A673 (cell line): Measurements from ENCODE around the gene REG4. TPM values are rescaled to one million over a fixed set of nuclear protein-coding genes. Genes with fewer than 3 reads are reported as not detected.

ENCODE experiments used
- BruUV-seq: library from RNA; stranded (reverse); fragments of 400-500 nt; replicated peaks from 2 replicates; lab custom pipeline; 2021; lab: Mats Ljungman, UMichigan
- CTCF ChIA-PET: fragments of 300-600 bp; sonication (Branson Sonifier 250); formaldehyde crosslinking; loops from one replicate; lab custom pipeline; 2022; ENCODE audit warnings: antibody characterized with exemption; lab: Charles Lee
- POLR2A ChIA-PET: fragments of 300-600 bp; sonication (Branson Sonifier 250); formaldehyde crosslinking; loops from one replicate; lab custom pipeline; 2022; ENCODE audit warnings: antibody characterized with exemption; ENCODE audit not compliant: low non-redundant PET; lab: Charles Lee
- DNase-seq: peaks from one replicate; pipeline ENCODE4 v3.0.0-alpha.2; 2015; ENCODE audit warnings: low spot score
- H3K27ac ChIP-seq: fragments of 200-600 bp; sonication (generic); 2 replicates; pipeline ENCODE4 v1.5.1; 2016; ENCODE audit warnings: mixed run types, low read depth, mild to moderate bottlenecking, mixed read lengths, antibody characterized with exemption, low read length; ENCODE audit not compliant: poor library complexity, severe bottlenecking
- H3K27me3 ChIP-seq: fragments of 200-600 bp; sonication (generic); replicated peaks from 2 replicates; pipeline ENCODE4 v1.6.1; 2017; ENCODE audit warnings: mixed run types, low read depth, mild to moderate bottlenecking, mixed read lengths, antibody characterized with exemption, low read length; ENCODE audit not compliant: insufficient read depth, poor library complexity
- H3K36me3 ChIP-seq: fragments of 200-600 bp; sonication (generic); 2 replicates; pipeline ENCODE4 v1.6.1; 2016; ENCODE audit warnings: mixed run types, mild to moderate bottlenecking, mixed read lengths, antibody characterized with exemption, low read length; ENCODE audit not compliant: insufficient read depth, poor library complexity, severe bottlenecking
- H3K4me1 ChIP-seq: fragments of 200-600 bp; sonication (generic); 2 replicates; pipeline ENCODE4 v1.6.1; 2017; ENCODE audit warnings: mixed run types, mild to moderate bottlenecking, mixed read lengths, antibody characterized with exemption, low read length; ENCODE audit not compliant: insufficient read depth, poor library complexity, severe bottlenecking
- H3K4me3 ChIP-seq: fragments of 200-600 bp; sonication (generic); 2 replicates; pipeline ENCODE4 v1.5.1; 2016; ENCODE audit warnings: low read depth, mixed run types, mild to moderate bottlenecking, mixed read lengths, low read length; ENCODE audit not compliant: poor library complexity, severe bottlenecking
- H3K9me3 ChIP-seq: fragments of 200-600 bp; sonication (generic); 2 replicates; pipeline ENCODE4 v1.6.1; 2016; ENCODE audit warnings: mixed run types, low read depth, mild to moderate bottlenecking, mixed read lengths, antibody characterized with exemption, low read length; ENCODE audit not compliant: poor library complexity, severe bottlenecking
- CTCF ChIP-seq: fragments of 300-800, 200-600 bp; sonication (generic); conservative IDR thresholded peaks from 2 replicates; pipeline ENCODE4 v1.5.1; 2017; ENCODE audit warnings: low read depth, mild to moderate bottlenecking, antibody characterized with exemption, low read length, moderate library complexity, mixed read lengths
- EZH2 ChIP-seq: fragments of 200-600 bp; sonication (generic); IDR thresholded peaks from 2 replicates; pipeline ENCODE4 v1.6.1; 2017; ENCODE audit warnings: borderline replicate concordance, low read depth, mild to moderate bottlenecking, mixed read lengths, antibody characterized with exemption, low read length; ENCODE audit not compliant: poor library complexity, severe bottlenecking
- intact Hi-C: fragments of 100-400 bp; cut with micrococcal nuclease; formaldehyde crosslinking; loops from one replicate; pipeline ENCODE4 v1.10.0; 2022; ENCODE audit not compliant: unreplicated experiment
- total RNA-seq: library from RNA; stranded (reverse); gene quantifications from 2 replicates; pipeline ENCODE4 v1.2.3, GENCODE V29; 2021

REG4 gene
- total RNA-seq, 1 experiment from 2014 or later, result not detected

- CTCF ChIA-PET, result no interaction called here
- Histone ChIP-seq H3K9me3 (no peaks in the 10 kb centered on the region), H3K4me1 (no peaks in the 10 kb centered on the region), H3K27me3 (no peaks in the 10 kb centered on the region), H3K27ac (no peak overlapping the region), H3K4me3 (no peak overlapping the region), H3K36me3 (no peaks in the 10 kb centered on the region)
- no peak for DNase-seq
- no peak for TF ChIP-seq CTCF
- TF ChIP-seq EZH2, result no peak
- intact Hi-C loops, result no loop called here
- POLR2A ChIA-PET, result no interaction called here
- no TSS peak for BruUV-seq
Observed at GRCh38 chr1:119794876-119795240, 16.4 kb downstream of the REG4 start.

- ChIA-PET POLR2A (no interaction called here), CTCF (no interaction called here)
- H3K4me3 ChIP-seq, result no peak overlapping the region
- intact Hi-C loops, result no loop called here
- BruUV-seq, result no TSS peak
- no peaks in the 10 kb centered on the region for H3K36me3 ChIP-seq
- no peaks in the 10 kb centered on the region for H3K4me1 ChIP-seq
- no peaks in the 10 kb centered on the region for H3K27me3 ChIP-seq
- H3K9me3 ChIP-seq, result no peaks in the 10 kb centered on the region
- TF ChIP-seq CTCF, result no peak
- TF ChIP-seq EZH2, result no peak
- DNase-seq, result no peak
- H3K27ac ChIP-seq, result no peak overlapping the region
Observed at GRCh38 chr1:119794230-119794875, 16.9 kb downstream of the REG4 start.

GRCh38 chr1:119791377-119791776, 19.9 kb downstream of the REG4 start:
- no peak for TF ChIP-seq EZH2
- no peak for TF ChIP-seq CTCF
- intact Hi-C loops, result no loop called here
- Histone ChIP-seq H3K9me3 (no peaks in the 10 kb centered on the region), H3K27me3 (peaks cover 4% of the 10 kb centered on the region), H3K4me1 (no peaks in the 10 kb centered on the region), H3K27ac (no peak overlapping the region), H3K36me3 (no peaks in the 10 kb centered on the region), H3K4me3 (no peak overlapping the region)
- no peak for DNase-seq
- ChIA-PET CTCF (no interaction called here), POLR2A (interaction anchor here (0.7 kb wide), 1 partner anchor 20 kb away, joined by 7 read pairs; no protein-coding TSS in a partner anchor)
- BruUV-seq, result no TSS peak
